Left ventricle myocardium superior (tissue), 1 donor: ENCODE results near the gene OR2L5. TPM values are rescaled to one million over a fixed set of nuclear protein-coding genes. Genes with fewer than 3 reads are reported as not detected.

Source experiments
- ATAC-seq: fragments of 200-7000 bp; cut with Tn5 transposase; one replicate; pipeline ENCODE4 v1.9.1; 2020; ENCODE audit warnings: mild to moderate bottlenecking, moderate library complexity
- DNase-seq: peaks from one replicate; pipeline ENCODE4 v3.0.0-alpha.2; 2020
- intact Hi-C: fragments of 100-400 bp; cut with micrococcal nuclease; formaldehyde crosslinking; loops from one replicate; pipeline ENCODE4 v1.11.0; 2022
- long read RNA-seq: library from polyadenylated mRNA; unstranded; transcript quantifications from one replicate; pipeline ENCODE4 v2.0.0, GENCODE V29; 2021
- total RNA-seq: library from RNA; stranded (reverse); fragmentation: NEBNext Ultra II Directional; extraction: Animal tissue kit (Norgen Biotek cat#: 25700); gene quantifications from one replicate; pipeline ENCODE4 v1.2.1, GENCODE V29; 2021
- donor health status: DM: no; HTN: yes; CAD: no; lungs with severe emphysema.

Gene OR2L5, protein sequence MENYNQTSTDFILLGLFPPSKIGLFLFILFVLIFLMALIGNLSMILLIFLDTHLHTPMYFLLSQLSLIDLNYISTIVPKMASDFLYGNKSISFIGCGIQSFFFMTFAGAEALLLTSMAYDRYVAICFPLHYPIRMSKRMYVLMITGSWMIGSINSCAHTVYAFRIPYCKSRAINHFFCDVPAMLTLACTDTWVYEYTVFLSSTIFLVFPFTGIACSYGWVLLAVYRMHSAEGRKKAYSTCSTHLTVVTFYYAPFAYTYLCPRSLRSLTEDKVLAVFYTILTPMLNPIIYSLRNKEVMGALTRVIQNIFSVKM
- not detected for total RNA-seq
- long read RNA-seq = 0 reads

GRCh38 chr1:248013229-248013710, at the start of gene OR2L5:
Gene OR2L5 (plus strand): TSS chr1:248013660. CDS start chr1:248021948, 8,288 bp downstream.
- DNase-seq (no peak), ATAC-seq (no peak)
- intact Hi-C loops = no loop called here

DNA sequence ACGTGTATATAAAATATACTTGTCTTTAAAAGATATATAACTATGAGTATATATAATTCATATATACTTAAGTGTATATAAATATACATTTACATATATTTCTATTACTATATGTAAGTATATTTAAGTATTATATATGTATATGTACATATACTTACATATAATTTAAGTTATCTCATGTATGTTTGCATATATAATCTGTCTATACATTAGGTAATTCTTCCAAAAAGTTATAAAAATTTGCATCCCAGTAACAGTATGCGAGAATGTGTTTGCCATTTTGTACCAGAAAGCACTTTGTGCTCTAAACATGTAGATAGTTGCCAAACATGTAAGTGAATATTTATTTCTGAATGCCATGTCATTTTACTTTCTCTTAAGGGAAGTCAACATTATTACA, 48.5 kb upstream of the OR2L5 start, which contains the start of gene OR2AK2:
TSS of gene OR2AK2 (plus strand) at position 301 of the 400 bp plus-strand sequence. CDS start 144 bp downstream, outside the sequence.
- no peak for ATAC-seq
- no peak for DNase-seq
- intact Hi-C loops = no loop called here

GRCh38 chr1:247966532-247967204, 46.8 kb upstream of the OR2L5 start:
- DNase-seq (no peak), ATAC-seq (no peak)
- intact Hi-C loops = no loop called here

DNA sequence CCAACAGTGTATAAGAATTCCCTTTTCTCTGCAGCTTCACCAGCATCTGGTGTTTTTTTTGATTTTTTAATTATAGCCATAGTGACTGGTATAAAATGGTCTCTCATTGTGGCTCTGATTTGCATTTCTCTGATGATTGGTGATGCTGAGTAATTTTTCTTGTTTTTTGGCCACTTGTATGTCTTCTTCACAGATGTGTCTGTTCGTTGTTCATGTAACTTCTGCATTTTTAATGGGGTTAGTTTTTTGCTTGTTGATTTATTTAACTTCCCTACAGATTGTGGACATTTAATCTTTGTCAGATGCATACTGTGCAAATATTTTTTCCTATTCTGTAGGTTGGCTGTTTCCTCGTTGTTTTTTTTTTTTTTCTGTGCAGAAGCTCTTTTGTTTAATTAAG, 20.5 kb upstream of the OR2L5 start:
- no peak for DNase-seq
- ATAC-seq = no peak
- intact Hi-C loops = no loop called here

DNA sequence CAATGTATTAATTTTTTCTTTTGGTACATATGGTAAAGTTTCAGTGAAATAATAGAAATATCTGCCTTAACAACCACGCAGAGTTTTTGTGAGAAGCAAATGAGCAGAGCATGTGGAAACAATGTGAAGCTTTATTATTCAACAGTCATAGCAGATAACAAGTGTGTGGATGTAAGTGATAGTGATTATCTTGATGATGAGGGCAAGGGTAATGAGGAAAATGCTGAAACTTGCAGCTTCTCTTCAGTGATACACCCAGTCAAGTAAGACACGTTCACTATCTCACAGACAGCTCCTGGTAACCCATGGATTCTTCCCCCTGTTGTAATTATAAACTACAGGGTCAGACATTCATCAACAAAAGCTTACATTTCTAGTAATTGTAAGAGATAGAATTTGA, 14.6 kb upstream of the OR2L5 start:
- no peak for DNase-seq
- no peak for ATAC-seq
- intact Hi-C loops = no loop called here

DNA sequence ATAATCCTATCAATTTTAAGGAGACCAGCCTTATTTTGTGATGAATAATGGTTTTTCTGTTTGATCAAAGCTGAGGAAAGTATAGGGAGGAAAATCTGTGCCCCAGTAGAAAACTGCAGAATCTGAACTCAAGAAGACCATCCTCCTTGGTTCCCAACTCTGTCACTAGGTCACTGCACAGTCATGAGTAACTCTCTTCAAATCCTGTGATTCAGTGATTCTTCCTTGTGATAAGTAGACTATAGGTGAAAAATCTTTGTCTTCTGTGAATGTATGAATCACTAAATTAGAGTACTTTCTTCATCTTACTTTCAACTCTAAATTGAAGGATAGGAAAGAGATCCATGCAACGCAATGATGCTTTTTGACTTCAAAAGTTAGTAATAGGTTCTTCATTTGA, 13.3 kb upstream of the OR2L5 start:
- no peak for DNase-seq
- no peak for ATAC-seq
- intact Hi-C loops = no loop called here

DNA sequence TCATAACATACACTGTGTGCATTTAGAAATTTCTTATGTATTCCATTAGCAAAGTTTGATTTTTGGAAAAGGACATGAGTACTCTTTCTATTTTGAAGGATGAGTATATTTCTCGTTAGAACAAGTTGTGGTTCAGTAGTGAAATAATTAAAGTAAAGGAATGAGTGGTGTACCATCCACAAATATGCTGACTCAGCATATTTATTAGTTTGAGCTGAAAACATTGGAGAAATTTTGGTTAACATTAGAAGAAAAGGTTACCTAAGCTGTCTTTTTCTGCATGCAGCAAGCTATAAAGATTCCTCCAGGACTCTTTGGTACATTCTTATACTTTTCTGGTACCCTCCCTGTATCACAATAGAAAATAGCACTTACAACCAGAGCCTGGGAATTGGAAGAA, 5.7 kb upstream of the OR2L5 start:
- intact Hi-C loops = no loop called here
- no peak for DNase-seq
- ATAC-seq = no peak

- DNase-seq (no peak), ATAC-seq (no peak)
- intact Hi-C loops = no loop called here
These were observed 3.8 kb upstream of the OR2L5 start for GRCh38 chr1:248009681-248010080.

DNA sequence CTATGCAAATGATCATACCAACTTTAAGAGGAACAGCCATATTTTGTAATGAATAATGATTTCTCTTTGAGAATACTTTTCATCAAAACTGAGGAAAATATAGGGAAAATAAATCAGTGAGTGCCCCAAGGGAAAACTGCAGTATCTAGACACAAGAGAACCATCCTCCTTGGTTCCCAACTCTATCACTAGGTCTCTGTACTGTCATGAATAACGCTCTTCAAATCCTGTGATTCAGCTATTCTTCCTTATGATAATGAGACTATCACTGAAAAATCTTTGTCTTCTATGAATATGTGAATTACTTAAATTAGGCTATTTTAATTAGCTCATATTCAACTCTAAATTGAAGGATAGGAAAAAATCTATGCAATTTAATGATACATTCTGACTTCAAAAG, 2.3 kb downstream of the OR2L5 start:
- intact Hi-C loops = no loop called here
- no peak for ATAC-seq
- DNase-seq = no peak

GRCh38 chr1:248029770-248030169, 16.3 kb downstream of the OR2L5 start, which contains the start of gene OR2L2:
Gene OR2L2 (plus strand): TSS chr1:248030070. CDS start chr1:248038268, 8,198 bp downstream.
- DNase-seq (no peak), ATAC-seq (no peak)
- intact Hi-C loops = no loop called here

DNA sequence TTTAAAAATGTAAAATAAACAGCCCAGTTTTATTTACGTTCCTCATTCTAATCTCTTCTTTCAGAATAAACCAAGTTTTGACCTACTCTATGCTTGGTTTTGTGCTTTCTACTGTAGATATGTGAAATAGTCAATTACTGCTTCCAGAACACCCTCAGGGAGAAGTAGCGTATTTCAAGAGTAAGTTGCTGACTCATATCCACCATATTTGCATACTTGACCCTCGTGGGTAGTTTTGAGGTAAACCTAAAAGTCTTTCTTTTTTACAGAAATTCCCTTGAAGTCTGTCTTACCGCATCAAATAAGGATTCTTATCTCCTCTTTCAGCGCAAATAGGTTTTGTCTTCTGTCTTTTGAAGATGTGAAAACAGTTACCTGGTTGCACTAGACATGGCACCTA, 31.7 kb downstream of the OR2L5 start:
- ATAC-seq = no peak
- intact Hi-C loops = no loop called here
- no peak for DNase-seq

DNA sequence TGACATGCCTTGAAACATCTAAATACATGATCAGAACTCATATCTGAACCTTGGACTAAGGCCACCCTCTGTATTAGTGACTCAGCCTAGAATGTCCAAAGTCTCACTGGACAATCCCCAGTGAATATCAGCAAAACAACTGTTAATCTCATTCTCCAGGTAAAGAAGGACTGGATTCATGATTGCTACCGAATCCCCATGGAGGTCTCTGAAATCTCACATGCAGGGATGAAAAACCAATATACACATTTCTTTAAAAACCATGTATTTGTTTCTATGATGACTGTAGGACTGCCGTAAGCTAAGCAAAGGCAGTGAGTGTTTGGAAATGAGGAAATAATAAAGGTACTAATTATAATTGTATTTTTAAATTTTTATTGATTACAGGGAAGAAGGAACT, 33.1 kb downstream of the OR2L5 start, which contains the start of gene OR2L3:
TSS of gene OR2L3 (plus strand) at position 301 of the 400 bp plus-strand sequence. CDS start 13,846 bp downstream, outside the sequence.
- intact Hi-C loops = no loop called here
- no peak for ATAC-seq
- DNase-seq = no peak

GRCh38 chr1:248047008-248047407, 33.5 kb downstream of the OR2L5 start:
- intact Hi-C loops = no loop called here
- ATAC-seq = no peak
- DNase-seq = no peak

GRCh38 chr1:248054671-248055070, 41.2 kb downstream of the OR2L5 start:
- no peak for ATAC-seq
- DNase-seq = no peak
- intact Hi-C loops = no loop called here

DNA sequence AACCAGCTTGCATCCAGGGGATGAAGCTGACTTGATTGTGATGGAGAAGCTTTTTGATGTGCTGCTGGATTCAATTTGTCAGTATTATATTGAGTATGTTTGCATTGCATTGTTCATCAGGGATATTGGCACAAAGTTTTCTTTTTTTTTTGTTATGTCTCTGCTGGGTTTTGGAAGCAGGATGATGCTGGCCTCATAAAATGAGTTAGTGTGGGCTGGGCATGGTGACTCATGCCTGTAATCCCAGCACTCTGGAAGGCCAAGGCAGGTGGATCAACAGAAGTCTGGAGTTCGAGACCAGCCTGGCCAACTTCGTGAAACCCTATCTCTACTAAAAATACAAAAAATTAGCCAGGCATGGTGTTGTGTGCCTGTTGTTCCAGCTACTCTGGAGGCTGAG, 41.8 kb downstream of the OR2L5 start:
- ATAC-seq (no peak), DNase-seq (no peak)
- intact Hi-C loops = no loop called here

DNA sequence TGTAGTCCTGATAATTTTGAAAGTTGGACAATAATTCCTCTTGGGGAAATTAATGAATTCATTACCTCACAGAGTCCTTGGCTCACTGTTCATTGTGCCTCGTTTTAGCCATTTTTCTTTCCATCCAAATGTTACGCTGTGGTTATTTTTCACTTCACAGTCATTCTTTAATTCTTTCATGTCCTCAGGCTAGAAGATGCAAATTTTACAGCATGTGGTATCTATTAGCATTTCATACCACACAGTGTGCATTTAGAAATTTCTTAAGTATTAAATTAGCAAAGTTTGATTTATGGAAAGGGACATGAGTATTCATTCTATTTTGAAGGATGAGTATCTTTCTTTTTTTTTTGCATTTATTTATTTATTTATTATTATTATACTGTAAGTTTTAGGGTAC, 51.6 kb downstream of the OR2L5 start:
- DNase-seq = no peak
- no peak for ATAC-seq
- intact Hi-C loops = no loop called here

GRCh38 chr1:248065604-248066003, 52.1 kb downstream of the OR2L5 start:
- ATAC-seq (no peak), DNase-seq (no peak)
- intact Hi-C loops = no loop called here
